Superior temporal gyrus (tissue), 1 donor: ENCODE measurements around the gene TWIST2.

Source experiments
- DNase-seq: peaks from one replicate; pipeline ENCODE4 v3.0.0-alpha.2; 2016; ENCODE audit errors: extremely low spot score

Gene TWIST2

GRCh38 chr2:238939521-238940403, 91.9 kb downstream of the TWIST2 start:
- DNase-seq: no peak

- DNase-seq: no peak
Observed at GRCh38 chr2:238940806-238941205, 92.9 kb downstream of the TWIST2 start.

- DNase-seq: no peak
Observed at GRCh38 chr2:238941262-238941792, 93.4 kb downstream of the TWIST2 start.

- no peak for DNase-seq
Observed at GRCh38 chr2:238942080-238942725, 94.3 kb downstream of the TWIST2 start.

GRCh38 chr2:238942726-238943300, 94.9 kb downstream of the TWIST2 start:
- DNase-seq: no peak

- no peak for DNase-seq
Observed at GRCh38 chr2:238943338-238944067, 95.6 kb downstream of the TWIST2 start.

- DNase-seq: peak; percentile 53
Observed at GRCh38 chr2:238945433-238946150, 97.7 kb downstream of the TWIST2 start.

- no peak for DNase-seq
Observed at GRCh38 chr2:238946318-238947242, 98.7 kb downstream of the TWIST2 start.

GRCh38 chr2:238947243-238947760, 99.4 kb downstream of the TWIST2 start:
- no peak for DNase-seq

- no peak for DNase-seq
Observed at GRCh38 chr2:238947920-238948710, 100.2 kb downstream of the TWIST2 start.

- no peak for DNase-seq
Observed at GRCh38 chr2:238948765-238949641, 101.1 kb downstream of the TWIST2 start.

GRCh38 chr2:238949710-238950345, 101.9 kb downstream of the TWIST2 start:
- DNase-seq: no peak

- DNase-seq: no peak
Observed at GRCh38 chr2:238950551-238950950, 102.7 kb downstream of the TWIST2 start.

GRCh38 chr2:238952261-238952919, 104.5 kb downstream of the TWIST2 start:
- DNase-seq: peak; percentile 61

- no peak for DNase-seq
Observed at GRCh38 chr2:238954841-238955591, 107.1 kb downstream of the TWIST2 start.
